Aorta (tissue), 5 donors: ENCODE measurements around the gene OLIG3. TPM values are rescaled to one million over a fixed set of nuclear protein-coding genes. Genes with fewer than 3 reads are reported as not detected.

Source experiments
- ATAC-seq: fragments of 200-7000 bp; cut with Tn5 transposase; one replicate; pipeline ENCODE4 v1.9.1; 2022; ENCODE audit warnings: moderate library complexity; ENCODE audit not compliant: low FRiP score
- DNase-seq, 2 donors: peaks; one replicate each; pipeline ENCODE4 v3.0.0-alpha.2; 2020
- H3K27ac ChIP-seq, 2 donors: one replicate each; pipeline ENCODE4 v1.5.1; 2013; ENCODE audit warnings: low read length in 2 of 2, mild to moderate bottlenecking in 2 of 2, moderate library complexity in 2 of 2, control low read depth in 1 of 2, inconsistent platforms in 1 of 2, low read depth in 1 of 2
- H3K27me3 ChIP-seq, 2 donors: one replicate each; pipeline ENCODE4 v1.6.1; 2013; ENCODE audit warnings: control low read depth in 1 of 2, low read length in 1 of 2, mild to moderate bottlenecking in 1 of 2, moderate library complexity in 1 of 2; ENCODE audit not compliant: insufficient read depth in 2 of 2, control insufficient read depth in 1 of 2
- H3K36me3 ChIP-seq, 2 donors: one replicate each; pipeline ENCODE4 v1.6.1; 2013; ENCODE audit warnings: control low read depth in 1 of 2, low read length in 1 of 2, mild to moderate bottlenecking in 1 of 2; ENCODE audit not compliant: insufficient read depth in 2 of 2, control insufficient read depth in 1 of 2
- H3K4me1 ChIP-seq, 2 donors: one replicate each; pipeline ENCODE4 v1.6.1; 2013; ENCODE audit warnings: low read length in 2 of 2, control low read depth in 1 of 2, mild to moderate bottlenecking in 1 of 2, moderate library complexity in 1 of 2; ENCODE audit not compliant: insufficient read depth in 2 of 2, control insufficient read depth in 1 of 2
- H3K4me3 ChIP-seq, 2 donors: one replicate each; pipeline ENCODE4 v1.5.1; 2013; ENCODE audit warnings: low read length in 2 of 2, control low read depth in 1 of 2, mild to moderate bottlenecking in 1 of 2
- H3K9me3 ChIP-seq: one replicate; pipeline ENCODE4 v1.6.1; 2013; ENCODE audit warnings: mild to moderate bottlenecking, low read length; ENCODE audit not compliant: control insufficient read depth
- WGBS, 2 donors: extraction: QIAGEN DNeasy Blood & Tissue Kit; methylation state at CpG; one replicate each; pipeline ENCODE4 v1.1.7; 2013; 5-methylcytosine and 5-hydroxymethylcytosine counted together
- intact Hi-C, 2 donors: fragments of 100-400 bp; cut with DNase I; formaldehyde crosslinking; loops; one replicate each; pipeline versions ENCODE4 v1.14.2 to v1.15.0; 2022
- long read RNA-seq, 2 donors: library from polyadenylated mRNA; unstranded; transcript quantifications; one replicate each; pipeline ENCODE4 v2.0.0, GENCODE V29; 2020 to 2021
- polyA plus RNA-seq, 2 donors: library from polyadenylated mRNA; stranded (reverse); fragments of 200-250 nt; gene quantifications; one replicate each; pipeline ENCODE4 v1.2.3, GENCODE V29; 2013
- total RNA-seq, 2 donors: library from RNA; stranded (reverse); fragmentation: NEBNext Ultra II Directional; extraction: Animal tissue kit (Norgen Biotek cat#: 25700); gene quantifications; one replicate each; pipeline ENCODE4 v1.2.1, GENCODE V29; 2021
- donor health status: healthy with polysubstance abuse.
- donor health status: Bipolar disorder and iron deficiency.
- donor health status: DM: no; HTN: no; CAD: no.
- donor health status: DM: no; HTN: no; CAD: no.
- donor health status: DM: yes; HTN: yes; CAD: no.

OLIG3 gene
- total RNA-seq (not detected), polyA plus RNA-seq (not detected)
- long read RNA-seq, donor 1, result 0 reads
- long read RNA-seq, donor 2, result 0 reads

DNA sequence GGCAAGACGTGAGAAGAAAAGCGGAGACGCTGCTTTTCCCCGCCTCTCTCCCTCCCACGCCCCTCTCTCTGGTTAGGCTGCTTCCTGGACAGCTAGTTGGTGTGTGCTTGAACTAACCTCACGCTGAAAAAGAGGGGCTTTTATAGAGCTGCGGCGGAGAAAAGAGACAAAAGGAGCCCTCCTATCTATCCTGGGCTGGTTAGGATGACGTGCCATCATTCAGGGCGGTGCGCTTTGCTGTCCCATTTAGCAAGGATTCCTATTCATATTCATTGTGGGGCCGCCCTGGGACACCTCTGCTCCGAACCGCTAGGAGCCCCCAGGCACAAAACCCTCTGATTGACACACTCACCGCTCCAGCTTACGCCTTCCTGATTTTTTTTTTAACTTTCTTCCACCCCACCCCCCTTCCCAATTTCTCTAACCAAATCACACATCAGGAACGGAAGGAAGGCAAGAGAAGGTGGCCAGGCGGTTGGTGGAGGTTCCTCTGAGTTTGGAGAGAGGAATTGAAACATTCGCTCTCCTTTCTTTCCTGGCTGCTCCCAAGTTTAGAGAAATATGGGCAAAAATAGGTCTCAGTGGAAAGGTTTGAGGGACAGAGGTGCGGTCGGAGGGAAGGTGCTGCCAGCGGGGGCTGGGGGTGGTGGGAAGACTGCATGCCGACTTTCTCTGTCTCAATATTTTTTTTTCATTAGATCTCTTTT is at the start of gene OLIG3:
Gene OLIG3, minus strand, starts transcription at position 114 of the 707 bp plus-strand sequence. CDS start 224 bp downstream, outside the sequence.
- Histone ChIP-seq H3K4me1 (no peaks in the 10 kb centered on the region), H3K27ac (no peak within 1 kb of the TSS), H3K27me3 (peaks cover 0 to 2% of the 10 kb centered on the region in 2 donors), H3K4me3 (no peak within 1 kb of the TSS), H3K36me3 (no peaks in the 10 kb centered on the region), H3K9me3 (no peaks in the 10 kb centered on the region)
- DNase-seq, result no peak
- intact Hi-C loops, result no loop called here
- ATAC-seq, result peak; percentile 3
- 13 to 16% methylated on average over 23 of the region's 23 CpGs for WGBS, 2 donors

- ATAC-seq (no peak), DNase-seq (no peak)
- Histone ChIP-seq H3K27ac (no peak overlapping the region), H3K36me3 (no peaks in the 10 kb centered on the region), H3K4me3 (no peak overlapping the region), H3K9me3 (no peaks in the 10 kb centered on the region), H3K4me1 (no peaks in the 10 kb centered on the region), H3K27me3 (no peaks in the 10 kb centered on the region)
- 21 to 25% methylated on average over 2 of the region's 2 CpGs for WGBS, 2 donors
- intact Hi-C loops, result no loop called here
Observed at GRCh38 chr6:137543114-137543513, 48.9 kb upstream of the OLIG3 start.

DNA sequence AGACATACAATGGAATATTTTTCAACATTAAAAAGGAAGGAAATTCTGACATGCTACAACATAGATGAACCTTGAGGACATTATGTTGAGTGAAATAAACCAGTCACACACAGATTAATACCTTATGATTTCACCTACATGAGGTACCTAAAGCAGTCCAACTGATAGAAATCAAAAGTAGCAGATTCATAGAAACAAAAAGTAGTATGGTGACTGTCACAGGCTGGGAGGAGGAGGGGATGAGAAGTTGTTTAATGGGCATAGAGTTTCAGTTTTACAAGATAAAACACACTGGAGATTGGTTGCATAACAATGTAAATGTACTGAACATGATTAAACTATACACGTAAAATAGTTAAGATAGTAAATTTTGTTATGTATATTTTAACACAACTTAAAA is 48.5 kb upstream of the OLIG3 start:
- ATAC-seq (no peak), DNase-seq (no peak)
- intact Hi-C loops, result no loop called here
- Histone ChIP-seq H3K27ac (no peak overlapping the region), H3K4me1 (no peaks in the 10 kb centered on the region), H3K36me3 (no peaks in the 10 kb centered on the region), H3K9me3 (no peaks in the 10 kb centered on the region), H3K27me3 (no peaks in the 10 kb centered on the region), H3K4me3 (no peak overlapping the region)
- WGBS, 2 donors, result 31 to 34% methylated on average over 1 of the region's 1 CpG

DNA sequence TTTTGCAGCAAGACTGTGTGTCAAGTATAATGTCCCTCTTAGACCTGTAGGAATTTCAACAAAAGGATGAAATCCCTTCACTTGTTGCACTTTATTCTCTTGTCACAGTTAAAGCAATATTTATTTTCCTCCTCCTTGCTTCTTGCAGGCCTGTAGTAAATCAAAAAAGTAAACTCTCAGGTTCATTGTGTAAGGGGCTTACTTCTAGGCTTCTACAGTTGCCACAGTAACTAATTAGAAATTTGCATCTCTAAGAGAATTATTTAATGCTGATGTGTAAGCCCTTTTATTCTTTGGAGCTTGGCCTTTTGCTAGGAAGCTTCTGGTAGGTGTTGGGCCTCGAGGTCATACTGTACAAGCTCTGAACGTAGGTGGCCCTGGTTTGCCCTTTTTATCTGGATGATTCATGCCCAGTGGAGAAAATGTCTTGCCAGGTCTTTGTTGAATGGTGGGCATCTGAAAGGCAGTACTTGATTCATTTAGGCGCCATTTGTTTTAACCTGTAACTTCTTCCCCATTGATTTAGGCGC is 47.4 kb upstream of the OLIG3 start:
- H3K4me3 ChIP-seq, result no peak overlapping the region
- DNase-seq, result no peak
- intact Hi-C loops, result no loop called here

GRCh38 chr6:137536104-137536773 is 42.0 kb upstream of the OLIG3 start:
- Histone ChIP-seq H3K4me1 (no peaks in the 10 kb centered on the region), H3K27ac (no peak overlapping the region), H3K27me3 (peaks cover 0 to 3% of the 10 kb centered on the region in 2 donors), H3K36me3 (no peaks in the 10 kb centered on the region), H3K4me3 (no peak overlapping the region), H3K9me3 (no peaks in the 10 kb centered on the region)
- WGBS, 2 donors, result 84 to 92% methylated on average over 6 of the region's 6 CpGs
- no peak for ATAC-seq
- intact Hi-C loops, result no loop called here
- DNase-seq, result no peak

More for the DNA sequence above, 47.4 kb upstream of the OLIG3 start:
- H3K4me1 ChIP-seq, result no peaks in the 10 kb centered on the region
- H3K27ac ChIP-seq, result no peak overlapping the region
- no peak for ATAC-seq
- no peaks in the 10 kb centered on the region for H3K36me3 ChIP-seq
- WGBS, 2 donors, result 76 to 89% methylated on average over 4 of the region's 4 CpGs
- no peaks in the 10 kb centered on the region for H3K27me3 ChIP-seq
- H3K9me3 ChIP-seq, result no peaks in the 10 kb centered on the region

GRCh38 chr6:137531376-137532092 is 37.3 kb upstream of the OLIG3 start:
- DNase-seq (no peak), ATAC-seq (no peak)
- WGBS, 2 donors, result 79 to 82% methylated on average over 7 of the region's 7 CpGs
- H3K27me3 ChIP-seq, result peaks cover 0 to 3% of the 10 kb centered on the region in 2 donors
- no peaks in the 10 kb centered on the region for H3K36me3 ChIP-seq
- H3K4me1 ChIP-seq, result no peaks in the 10 kb centered on the region
- H3K9me3 ChIP-seq, result no peaks in the 10 kb centered on the region
- no peak overlapping the region for H3K27ac ChIP-seq
- intact Hi-C loops, result no loop called here
- H3K4me3 ChIP-seq, result no peak overlapping the region

- ATAC-seq, result no peak
- 55 to 68% methylated on average over 1 of the region's 1 CpG for WGBS, 2 donors
- Histone ChIP-seq H3K4me1 (no peaks in the 10 kb centered on the region), H3K36me3 (no peaks in the 10 kb centered on the region), H3K27me3 (peaks cover 0 to 3% of the 10 kb centered on the region in 2 donors), H3K9me3 (no peaks in the 10 kb centered on the region), H3K4me3 (no peak overlapping the region), H3K27ac (no peak overlapping the region)
- intact Hi-C loops, result no loop called here
- DNase-seq, result no peak
Observed at GRCh38 chr6:137530404-137530803, 36.2 kb upstream of the OLIG3 start.

DNA sequence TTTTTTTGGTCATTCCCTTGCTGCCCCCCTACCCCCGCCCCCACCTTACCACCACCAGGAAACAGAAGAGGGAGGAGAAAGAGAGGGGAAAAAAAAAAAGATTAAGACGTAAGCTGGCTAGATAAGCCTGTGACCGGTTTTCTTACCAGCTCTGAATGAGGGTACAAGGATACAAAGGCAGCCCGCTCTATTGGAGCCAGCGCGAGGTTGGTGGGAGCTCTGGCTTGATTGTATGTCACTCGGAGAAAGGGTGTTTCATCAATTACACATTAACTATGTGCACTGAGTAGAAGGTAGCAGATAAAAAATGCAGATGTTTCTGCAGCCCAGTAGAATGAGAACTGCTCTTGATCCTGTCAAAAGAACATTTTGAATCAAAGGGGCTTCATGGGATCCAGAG is 28.6 kb upstream of the OLIG3 start:
- Histone ChIP-seq H3K4me1 (no peaks in the 10 kb centered on the region), H3K27ac (no peak overlapping the region), H3K4me3 (no peak overlapping the region), H3K9me3 (no peaks in the 10 kb centered on the region), H3K36me3 (no peaks in the 10 kb centered on the region), H3K27me3 (peaks cover 0 to 1% of the 10 kb centered on the region in 2 donors)
- intact Hi-C loops, result no loop called here
- WGBS, 2 donors, result 39 to 47% methylated on average over 7 of the region's 7 CpGs
- DNase-seq, result no peak
- ATAC-seq, result no peak
